OCI-LY1 (cell line): ENCODE measurements around the gene AGAP2.
"Not testable (repeated sequence)": the region's sequence is repeated elsewhere in the genome, so short reads cannot be mapped to it uniquely, and the experiment has no call there.

ENCODE experiments used
- H2AFZ ChIP-seq: fragments of 200-600 bp; sonication (generic), shearing (Covaris generic); 2 replicates; pipeline ENCODE4 v1.6.0; 2014; ENCODE audit warnings: antibody characterized with exemption, mild to moderate bottlenecking, low read length
- H3F3A ChIP-seq: fragments of 200-600 bp; sonication (generic), shearing (Covaris generic); 2 replicates; pipeline ENCODE4 v1.6.0; 2014; ENCODE audit warnings: mild to moderate bottlenecking, antibody characterized with exemption, low read length, moderate library complexity; ENCODE audit not compliant: insufficient read depth
- H3K27ac ChIP-seq: fragments of 200-600 bp; sonication (generic); 2 replicates; pipeline ENCODE4 v1.5.1; 2014; ENCODE audit warnings: low read length, mixed run types, mild to moderate bottlenecking, low read depth; ENCODE audit not compliant: poor library complexity, severe bottlenecking
- H3K27me3 ChIP-seq: fragments of 200-600 bp; sonication (generic); 2 replicates; pipeline ENCODE4 v1.6.0; 2014; ENCODE audit warnings: antibody characterized with exemption, mild to moderate bottlenecking, low read length, moderate library complexity; ENCODE audit not compliant: insufficient read depth
- H3K36me3 ChIP-seq: fragments of 200-600 bp; sonication (generic); 2 replicates; pipeline ENCODE4 v1.6.1; 2014; ENCODE audit warnings: mild to moderate bottlenecking, antibody characterized with exemption, low read length, moderate library complexity, mixed read lengths; ENCODE audit not compliant: insufficient read depth
- H3K4me1 ChIP-seq: fragments of 200-600 bp; sonication (generic); 2 replicates; pipeline ENCODE4 v1.5.1; 2014; ENCODE audit warnings: mild to moderate bottlenecking, low read length, moderate library complexity; ENCODE audit not compliant: insufficient read depth, severe bottlenecking
- H3K4me2 ChIP-seq: fragments of 200-600 bp; sonication (generic), shearing (Covaris generic); 2 replicates; pipeline ENCODE4 v1.6.1; 2014; ENCODE audit warnings: low read length
- H3K4me3 ChIP-seq: fragments of 200-600 bp; sonication (generic); 2 replicates; pipeline ENCODE4 v1.5.1; 2014; ENCODE audit warnings: low read length, low read depth, mild to moderate bottlenecking, mixed read lengths; ENCODE audit not compliant: poor library complexity, severe bottlenecking
- H3K79me2 ChIP-seq: fragments of 200-600 bp; shearing (Covaris generic); 2 replicates; pipeline ENCODE4 v1.6.1; 2016; ENCODE audit warnings: mixed run types, low read length, mixed read lengths; ENCODE audit not compliant: insufficient read depth
- H3K9ac ChIP-seq: fragments of 200-600 bp; sonication (generic), shearing (Covaris generic); 2 replicates; pipeline ENCODE4 v1.6.1; 2014; ENCODE audit warnings: mild to moderate bottlenecking, low read length, mixed read lengths
- H3K9me2 ChIP-seq: fragments of 200-600 bp; sonication (generic), shearing (Covaris generic); 2 replicates; pipeline ENCODE4 v1.6.1; 2014; ENCODE audit warnings: low read depth, mild to moderate bottlenecking, low read length, mixed read lengths
- H3K9me3 ChIP-seq: fragments of 200-600 bp; shearing (Covaris generic); 2 replicates; pipeline ENCODE4 v1.6.1; 2014; ENCODE audit warnings: low read length, mixed read lengths
- H4K20me1 ChIP-seq: fragments of 200-600 bp; sonication (generic), shearing (Covaris generic); 2 replicates; pipeline ENCODE4 v1.6.0; 2016; ENCODE audit warnings: mild to moderate bottlenecking, low read length; ENCODE audit not compliant: insufficient read depth
- EZH2 ChIP-seq: fragments of 200-600 bp; sonication (generic), shearing (Covaris generic); IDR thresholded peaks from 2 replicates; pipeline ENCODE4 v1.8.0; 2017; ENCODE audit warnings: borderline replicate concordance, mixed run types, mild to moderate bottlenecking, antibody characterized with exemption, low read length, moderate library complexity, mixed read lengths
- TF ChIP-seq, protein P1 (sequence below): fragments of 200-600 bp; sonication (generic), shearing (Covaris generic); IDR thresholded peaks from 2 replicates; pipeline ENCODE4 v1.5.1; 2017; ENCODE audit warnings: mild to moderate bottlenecking, antibody characterized with exemption, low read length, moderate library complexity, mixed read lengths

The AGAP2 gene

DNA sequence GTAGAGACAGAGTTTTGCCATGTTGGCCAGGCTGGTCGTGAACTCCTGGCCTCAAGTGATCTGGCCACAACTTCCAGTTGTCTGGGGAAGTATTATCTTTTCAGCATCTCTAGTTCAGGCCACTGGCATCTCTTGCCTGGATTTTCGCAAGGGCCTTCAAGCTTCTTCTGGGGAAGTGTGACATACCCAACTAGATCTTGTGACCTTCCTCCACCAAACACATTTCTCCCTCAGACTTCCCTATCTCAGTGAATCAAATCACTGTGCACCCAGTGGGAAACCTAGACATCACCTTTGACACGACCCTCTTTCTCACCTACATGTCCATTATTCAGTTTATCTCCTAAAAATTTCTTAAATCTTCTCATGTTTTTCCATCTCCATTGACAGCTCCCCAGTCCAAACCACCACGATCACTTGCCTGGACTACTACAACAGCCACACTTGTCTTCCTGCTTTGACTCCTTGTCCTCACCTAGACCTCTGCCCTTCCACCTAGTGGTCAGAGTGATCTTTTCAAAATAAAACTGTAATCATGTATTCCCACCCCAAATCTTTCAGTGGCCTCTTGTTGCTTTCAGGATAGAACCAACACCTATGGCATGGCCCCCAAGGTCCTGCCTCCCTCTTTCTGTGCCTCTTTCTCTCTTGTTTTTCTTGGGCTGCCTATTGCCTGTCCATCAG is 37.2 kb upstream of the AGAP2 start:
- Histone ChIP-seq H3K4me2 (no peak overlapping the region), H3K4me3 (no peak overlapping the region), H3K36me3 (peaks cover 2% of the 10 kb centered on the region; the same call in 1 of the 2 replicates), H3K9ac (no peak overlapping the region), H3K9me2 (no peaks in the 10 kb centered on the region), H3K79me2 (no peaks in the 10 kb centered on the region), H3K4me1 (peaks cover 17% of the 10 kb centered on the region), H3K9me3 (no peaks in the 10 kb centered on the region), H4K20me1 (no peaks in the 10 kb centered on the region), H3K27me3 (no peaks in the 10 kb centered on the region), H3K27ac (no peak overlapping the region), H2AFZ (no peak overlapping the region), H3F3A (no peaks in the 10 kb centered on the region)
- no peak for TF ChIP-seq EZH2
- TF ChIP-seq, protein P1, sequence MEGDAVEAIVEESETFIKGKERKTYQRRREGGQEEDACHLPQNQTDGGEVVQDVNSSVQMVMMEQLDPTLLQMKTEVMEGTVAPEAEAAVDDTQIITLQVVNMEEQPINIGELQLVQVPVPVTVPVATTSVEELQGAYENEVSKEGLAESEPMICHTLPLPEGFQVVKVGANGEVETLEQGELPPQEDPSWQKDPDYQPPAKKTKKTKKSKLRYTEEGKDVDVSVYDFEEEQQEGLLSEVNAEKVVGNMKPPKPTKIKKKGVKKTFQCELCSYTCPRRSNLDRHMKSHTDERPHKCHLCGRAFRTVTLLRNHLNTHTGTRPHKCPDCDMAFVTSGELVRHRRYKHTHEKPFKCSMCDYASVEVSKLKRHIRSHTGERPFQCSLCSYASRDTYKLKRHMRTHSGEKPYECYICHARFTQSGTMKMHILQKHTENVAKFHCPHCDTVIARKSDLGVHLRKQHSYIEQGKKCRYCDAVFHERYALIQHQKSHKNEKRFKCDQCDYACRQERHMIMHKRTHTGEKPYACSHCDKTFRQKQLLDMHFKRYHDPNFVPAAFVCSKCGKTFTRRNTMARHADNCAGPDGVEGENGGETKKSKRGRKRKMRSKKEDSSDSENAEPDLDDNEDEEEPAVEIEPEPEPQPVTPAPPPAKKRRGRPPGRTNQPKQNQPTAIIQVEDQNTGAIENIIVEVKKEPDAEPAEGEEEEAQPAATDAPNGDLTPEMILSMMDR, result peak; percentile 38; the same call in 1 of the 2 replicates

DNA sequence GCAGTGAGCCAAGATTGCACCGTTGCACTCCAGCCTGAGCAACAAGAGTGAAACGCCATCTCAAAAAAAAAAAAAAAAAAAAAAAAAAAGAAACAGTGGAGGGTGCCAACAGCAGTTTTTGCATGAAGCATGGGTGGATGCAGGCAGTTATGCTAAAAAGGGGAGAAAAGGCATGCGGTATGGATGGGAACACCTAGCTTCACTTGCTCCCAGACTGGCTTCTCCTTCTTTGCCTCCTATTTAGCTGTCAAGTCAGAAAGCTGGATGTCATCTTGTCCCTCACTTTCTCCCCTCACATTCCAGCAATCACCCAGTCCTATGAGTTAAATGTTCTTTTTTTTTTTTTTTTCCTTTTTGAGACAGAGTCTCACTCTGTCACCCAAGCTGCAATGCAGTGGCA is 36.5 kb upstream of the AGAP2 start:
- Histone ChIP-seq H3K36me3 (peaks cover 9% of the 10 kb centered on the region), H3K79me2 (no peaks in the 10 kb centered on the region), H3K9me2 (no peaks in the 10 kb centered on the region), H4K20me1 (no peaks in the 10 kb centered on the region), H3K27me3 (no peaks in the 10 kb centered on the region), H3K4me3 (no peak overlapping the region), H3K27ac (no peak overlapping the region), H3K4me2 (no peak overlapping the region), H2AFZ (no peak overlapping the region), H3K9ac (no peak overlapping the region), H3F3A (no peaks in the 10 kb centered on the region), H3K4me1 (peaks cover 18% of the 10 kb centered on the region), H3K9me3 (no peaks in the 10 kb centered on the region)
- TF ChIP-seq, protein P1, result no peak
- TF ChIP-seq EZH2, result no peak

DNA sequence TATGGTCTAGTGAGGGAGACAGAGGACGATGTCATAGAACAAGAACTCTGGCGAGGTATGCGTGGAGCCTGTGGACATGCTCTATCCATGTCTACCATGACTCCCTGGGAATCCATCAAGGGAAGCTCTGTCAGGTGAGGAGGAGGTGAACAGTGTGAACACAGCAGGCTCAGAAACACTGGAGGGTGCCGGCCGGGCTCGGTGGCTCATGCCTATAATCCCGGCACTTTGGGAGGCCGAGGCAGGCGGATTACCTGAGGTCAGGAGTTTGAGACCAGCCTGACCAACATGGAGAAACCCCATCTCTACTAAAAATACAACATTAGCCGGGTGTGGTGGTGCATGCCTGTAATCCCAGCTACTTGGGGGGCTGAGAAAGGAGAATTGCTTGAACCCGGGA is 36.1 kb upstream of the AGAP2 start:
- H2AFZ ChIP-seq, H3K9me3 ChIP-seq, H3K27me3 ChIP-seq, H3K4me2 ChIP-seq, H3F3A ChIP-seq, H3K4me3 ChIP-seq, H3K27ac ChIP-seq, H3K9me2 ChIP-seq, H4K20me1 ChIP-seq, H3K79me2 ChIP-seq, H3K9ac ChIP-seq: not testable (repeated sequence)
- H3K4me1 ChIP-seq, result peaks cover 18% of the 10 kb centered on the region
- H3K36me3 ChIP-seq, result peaks cover 13% of the 10 kb centered on the region
